Naive thymus-derived CD4-positive, alpha-beta T cell (primary cell): ENCODE results near the gene PUM2. TPM values are rescaled to one million over a fixed set of nuclear protein-coding genes. Genes with fewer than 3 reads are reported as not detected.

ENCODE experiments used
- polyA plus RNA-seq, 2 donors: library from polyadenylated mRNA; unstranded; fragments of 300-500 nt; fragmentation: Illumina TruSeq; gene quantifications; one replicate each; pipeline ENCODE4 v1.2.3, GENCODE V29; 2021
- total RNA-seq, 6 experiments: library from RNA in 5 of 6; stranded (reverse) in 5 of 6; gene quantifications; 1 replicate in 5 of 6; 2 replicates in 1 of 6; pipeline ENCODE4 v1.2.3 and lab custom pipeline; 2021 to 2026

Gene PUM2
- total and polyA plus RNA-seq, 7 experiments from 2014 or later: 19.2 to 178 (median 135) TPM

Other genes with a start within 250 kb of the PUM2 start
- gene SDC1, start 125.7 kb downstream of the PUM2 start, total RNA-seq: under 1 TPM in 3 of 5 experiments, not detected in 2; 0.12 to 0.37 (median 0.22) TPM
- not detected for gene SDC1, start 125.7 kb downstream of the PUM2 start, polyA plus RNA-seq
- gene RHOB, start 96.2 kb upstream of the PUM2 start, total RNA-seq: 100 to 1,000 TPM in 1 of 5 experiments, 10 to 100 TPM in 2, 1 to 10 TPM in 2; 2.5 to 244 (median 11.7) TPM
- under 1 TPM; 0.64 to 0.71 TPM for gene RHOB, start 96.2 kb upstream of the PUM2 start, polyA plus RNA-seq